Mononuclear cell (primary cell): ENCODE measurements around the gene LYPD6. TPM values are rescaled to one million over a fixed set of nuclear protein-coding genes. Genes with fewer than 3 reads are reported as not detected.

Experiments used
- H3K27me3 ChIP-seq: 2 replicates; pipeline ENCODE4 v1.6.0; 2011; ENCODE audit warnings: low read length, control low read depth; ENCODE audit not compliant: insufficient read depth
- H3K4me1 ChIP-seq: 2 replicates; pipeline ENCODE4 v1.5.1; 2011; ENCODE audit warnings: mild to moderate bottlenecking, low read length, control low read depth; ENCODE audit not compliant: insufficient read depth
- H3K4me3 ChIP-seq: 2 replicates; pipeline ENCODE4 v1.5.1; 2011; ENCODE audit warnings: mild to moderate bottlenecking, low read length, moderate library complexity
- H3K9me3 ChIP-seq: 2 replicates; pipeline ENCODE4 v1.5.1; 2011; ENCODE audit warnings: low read depth, mild to moderate bottlenecking, control low read depth, low read length
- total RNA-seq: library from RNA; depleted of rRNA; stranded (reverse); fragments of >200 nt; gene quantifications from one replicate; pipeline ENCODE4 v1.2.3, GENCODE V29; 2012

Gene LYPD6
- total RNA-seq, 1 donor: not detected

DNA sequence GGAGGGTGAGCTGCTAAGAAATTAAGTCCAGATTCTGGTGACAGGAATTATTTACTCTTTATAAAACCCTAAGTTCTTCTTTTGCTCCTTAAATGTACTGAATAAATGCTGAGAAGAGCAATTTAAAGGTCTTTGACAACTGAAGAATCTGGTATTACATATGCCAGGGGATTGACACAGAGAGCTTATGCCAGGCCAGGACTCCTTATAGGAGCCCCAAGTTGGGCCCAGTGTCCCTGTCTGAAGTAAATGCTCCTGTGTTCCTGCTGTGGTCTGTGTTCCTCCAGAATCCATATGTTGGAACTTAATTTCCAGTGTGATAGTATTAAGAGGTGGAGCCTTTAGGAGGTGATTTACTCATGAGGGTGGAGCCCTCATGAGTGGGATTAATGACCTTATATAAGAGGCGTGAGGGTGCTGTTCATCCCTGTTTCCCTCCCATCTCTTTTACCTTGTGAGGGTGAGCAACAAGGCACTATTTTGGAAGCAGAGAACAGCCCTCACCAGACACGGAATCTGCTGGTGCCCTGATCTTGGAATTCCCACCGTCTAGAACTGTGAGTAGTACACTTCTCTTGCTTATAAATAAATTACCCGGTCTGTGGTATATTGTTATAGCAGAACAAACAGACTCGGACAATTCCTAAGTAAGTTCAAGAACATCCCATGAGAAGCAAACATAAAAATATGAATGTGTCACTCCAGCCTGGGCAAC, 39.8 kb downstream of the LYPD6 start:
- H3K4me1 ChIP-seq: no peaks in the 10 kb centered on the region
- no peaks in the 10 kb centered on the region for H3K27me3 ChIP-seq
- no peaks in the 10 kb centered on the region for H3K9me3 ChIP-seq
- H3K4me3 ChIP-seq: no peak overlapping the region

DNA sequence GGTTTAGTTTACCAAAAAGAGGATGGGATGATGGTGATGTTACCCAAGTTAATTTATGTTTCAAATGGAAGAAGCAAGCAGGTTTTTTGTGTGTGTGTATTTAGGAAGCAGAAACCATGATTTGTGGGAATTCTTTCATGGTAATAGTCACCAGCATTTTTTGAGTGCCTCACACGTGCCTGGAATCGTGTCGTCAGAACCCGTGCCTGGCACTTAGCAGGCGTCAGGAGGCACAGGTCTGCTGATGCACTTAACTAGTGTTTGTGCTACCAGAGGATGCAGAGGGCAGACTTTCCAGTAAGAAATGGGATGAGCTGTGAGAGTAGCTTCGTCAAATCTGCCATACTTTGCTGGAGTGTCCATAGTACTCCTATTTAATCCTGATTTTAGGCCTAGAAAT, 41.1 kb downstream of the LYPD6 start:
- Histone ChIP-seq H3K4me1 (no peaks in the 10 kb centered on the region), H3K4me3 (no peak overlapping the region), H3K9me3 (no peaks in the 10 kb centered on the region), H3K27me3 (no peaks in the 10 kb centered on the region)

GRCh38 chr2:149375801-149376361, 45.5 kb downstream of the LYPD6 start:
- H3K27me3 ChIP-seq: no peaks in the 10 kb centered on the region
- no peaks in the 10 kb centered on the region for H3K9me3 ChIP-seq
- no peak overlapping the region for H3K4me3 ChIP-seq
- H3K4me1 ChIP-seq: no peaks in the 10 kb centered on the region

DNA sequence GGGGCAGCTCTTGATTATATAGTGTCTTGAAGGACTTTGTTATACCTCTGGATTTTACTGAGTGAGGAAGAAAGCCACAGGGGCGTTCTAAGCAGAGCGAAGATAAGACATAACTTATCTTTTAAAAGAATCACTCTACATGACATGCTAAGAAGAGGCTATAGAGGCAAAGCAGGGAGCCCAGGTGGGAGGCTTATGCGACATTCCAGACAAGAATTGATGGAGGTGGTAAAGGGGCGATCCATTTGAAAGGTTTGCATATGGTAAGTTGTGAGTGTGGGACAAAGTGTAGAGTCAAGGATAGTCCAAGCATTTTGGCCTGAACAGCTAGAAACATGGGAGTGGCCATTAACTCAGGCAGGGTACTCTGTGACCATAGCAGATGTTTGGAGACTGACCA, 49.8 kb downstream of the LYPD6 start:
- Histone ChIP-seq H3K9me3 (no peaks in the 10 kb centered on the region), H3K4me1 (no peaks in the 10 kb centered on the region), H3K4me3 (no peak overlapping the region), H3K27me3 (no peaks in the 10 kb centered on the region)

DNA sequence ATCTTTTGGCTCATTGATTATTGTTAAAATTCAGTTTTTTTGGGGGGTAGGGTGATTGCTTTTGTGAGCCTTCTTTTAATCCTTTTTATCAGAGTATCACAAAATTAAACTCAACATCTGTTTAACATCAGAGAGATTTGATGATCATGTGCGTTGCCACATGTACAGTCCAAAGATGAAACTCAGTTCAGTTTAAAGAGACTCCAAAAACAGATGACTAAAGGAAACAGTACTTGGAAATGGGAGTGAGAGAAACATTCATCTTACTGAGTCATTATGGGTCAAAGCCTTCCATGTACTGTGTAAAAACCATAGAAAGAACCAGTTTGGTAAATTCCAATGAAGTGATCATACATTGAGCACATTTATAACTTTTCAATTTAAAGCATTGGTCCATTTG, 53.0 kb downstream of the LYPD6 start:
- no peaks in the 10 kb centered on the region for H3K9me3 ChIP-seq
- no peaks in the 10 kb centered on the region for H3K27me3 ChIP-seq
- no peak overlapping the region for H3K4me3 ChIP-seq
- H3K4me1 ChIP-seq: no peaks in the 10 kb centered on the region

GRCh38 chr2:149385350-149385749, 55.0 kb downstream of the LYPD6 start:
- no peak overlapping the region for H3K4me3 ChIP-seq
- no peaks in the 10 kb centered on the region for H3K9me3 ChIP-seq
- no peaks in the 10 kb centered on the region for H3K4me1 ChIP-seq
- no peaks in the 10 kb centered on the region for H3K27me3 ChIP-seq

GRCh38 chr2:149387411-149387810, 57.0 kb downstream of the LYPD6 start:
- H3K4me3 ChIP-seq: no peak overlapping the region
- H3K9me3 ChIP-seq: no peaks in the 10 kb centered on the region
- H3K4me1 ChIP-seq: no peaks in the 10 kb centered on the region
- no peaks in the 10 kb centered on the region for H3K27me3 ChIP-seq

GRCh38 chr2:149388120-149388816, 57.9 kb downstream of the LYPD6 start:
- Histone ChIP-seq H3K4me3 (no peak overlapping the region), H3K4me1 (no peaks in the 10 kb centered on the region), H3K9me3 (no peaks in the 10 kb centered on the region), H3K27me3 (no peaks in the 10 kb centered on the region)

DNA sequence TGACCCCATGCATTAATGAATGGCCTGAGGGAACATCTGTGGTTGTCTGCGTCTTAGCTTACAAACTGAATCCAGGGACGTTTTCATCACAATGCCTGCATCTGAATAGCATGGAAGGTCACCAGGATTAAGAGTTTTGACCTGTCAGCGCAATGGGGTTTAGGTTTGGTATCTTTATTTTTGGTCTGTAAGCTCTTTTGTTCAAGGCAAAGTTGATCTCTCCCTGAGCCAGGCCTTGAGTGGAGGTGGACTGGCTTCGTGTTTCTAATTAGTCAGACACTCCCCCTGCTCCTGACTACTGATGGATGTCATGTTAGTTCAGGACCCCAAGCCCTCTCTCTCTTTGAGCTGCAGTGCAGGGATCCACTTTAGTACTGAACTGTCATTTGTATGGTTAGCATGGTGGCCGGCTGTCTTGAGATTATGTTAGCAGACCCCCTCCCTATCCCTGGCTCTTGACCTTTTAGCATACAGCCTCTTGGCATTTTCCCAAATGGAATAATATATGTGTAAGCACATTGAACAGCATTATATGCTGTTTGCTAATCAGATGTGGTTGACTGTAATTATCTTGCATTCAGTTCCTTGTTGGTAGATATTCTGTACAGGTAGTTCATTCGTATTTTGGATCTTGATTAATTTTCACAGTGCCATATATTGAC, 59.2 kb downstream of the LYPD6 start:
- H3K4me1 ChIP-seq: no peaks in the 10 kb centered on the region
- no peak overlapping the region for H3K4me3 ChIP-seq
- H3K27me3 ChIP-seq: no peaks in the 10 kb centered on the region
- H3K9me3 ChIP-seq: no peaks in the 10 kb centered on the region

DNA sequence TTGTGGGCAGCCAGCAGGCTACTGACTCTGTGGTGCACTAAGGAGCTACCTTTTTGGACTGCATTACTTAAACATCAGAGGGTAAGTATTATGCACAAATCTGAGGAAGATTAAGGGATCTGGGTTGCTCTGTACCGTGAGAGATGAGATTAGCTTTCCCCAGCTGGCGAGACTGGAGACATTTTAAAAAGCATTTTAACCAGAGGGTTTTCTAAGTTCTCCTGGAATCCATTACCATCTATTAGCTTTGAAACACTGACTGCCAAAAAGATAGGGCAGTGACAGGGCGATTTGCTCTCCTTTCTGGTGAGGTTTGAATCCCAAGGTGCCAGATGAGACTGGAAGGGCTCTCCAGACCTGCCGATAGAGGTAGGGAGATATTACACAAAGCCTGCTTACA, 63.2 kb downstream of the LYPD6 start:
- H3K27me3 ChIP-seq: no peaks in the 10 kb centered on the region
- H3K9me3 ChIP-seq: no peaks in the 10 kb centered on the region
- no peak overlapping the region for H3K4me3 ChIP-seq
- no peaks in the 10 kb centered on the region for H3K4me1 ChIP-seq

DNA sequence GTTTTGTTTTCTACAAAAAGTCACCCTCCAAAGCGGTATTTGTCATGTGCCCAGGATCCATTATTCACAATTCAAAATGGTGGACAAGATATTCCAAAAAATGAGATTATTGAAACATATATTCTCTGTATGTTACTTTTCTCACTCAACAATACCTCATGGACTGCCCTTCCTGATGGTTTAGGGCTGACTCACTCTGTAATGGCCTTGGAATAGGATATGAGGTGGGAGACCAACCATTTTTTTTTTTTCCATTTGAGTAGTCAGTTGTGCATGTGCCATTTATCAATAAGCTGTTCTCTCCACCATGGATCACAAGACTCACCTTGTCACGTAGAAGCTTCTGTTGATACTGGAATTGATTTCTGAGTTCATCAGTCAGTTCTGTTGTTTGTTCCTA, 64.5 kb downstream of the LYPD6 start:
- Histone ChIP-seq H3K27me3 (no peaks in the 10 kb centered on the region), H3K9me3 (no peaks in the 10 kb centered on the region), H3K4me3 (no peak overlapping the region), H3K4me1 (no peaks in the 10 kb centered on the region)

- H3K9me3 ChIP-seq: no peaks in the 10 kb centered on the region
- no peak overlapping the region for H3K4me3 ChIP-seq
- H3K4me1 ChIP-seq: no peaks in the 10 kb centered on the region
- no peaks in the 10 kb centered on the region for H3K27me3 ChIP-seq
Measured at GRCh38 chr2:149399934-149400615, 69.7 kb downstream of the LYPD6 start.

GRCh38 chr2:149400997-149401396, 70.6 kb downstream of the LYPD6 start:
- Histone ChIP-seq H3K4me1 (no peaks in the 10 kb centered on the region), H3K4me3 (no peak overlapping the region), H3K27me3 (no peaks in the 10 kb centered on the region), H3K9me3 (no peaks in the 10 kb centered on the region)

GRCh38 chr2:149409506-149409905, 79.1 kb downstream of the LYPD6 start:
- Histone ChIP-seq H3K4me1 (no peaks in the 10 kb centered on the region), H3K27me3 (no peaks in the 10 kb centered on the region), H3K9me3 (no peaks in the 10 kb centered on the region), H3K4me3 (no peak overlapping the region)
